Effector CD8-positive, alpha-beta T cell (primary cell): ENCODE data around the gene RER1.

ENCODE experiments used
- DNase-seq: peaks from one replicate; lab custom pipeline; 2025; lab: John Stamatoyannopoulos, UW

Gene RER1

GRCh38 chr1:2389644-2390043 lies 2.0 kb upstream of the RER1 start:
- DNase-seq: no peak

- DNase-seq: no peak
Measured at GRCh38 chr1:2391931-2392509, 379 bp downstream of the RER1 start.

DNA sequence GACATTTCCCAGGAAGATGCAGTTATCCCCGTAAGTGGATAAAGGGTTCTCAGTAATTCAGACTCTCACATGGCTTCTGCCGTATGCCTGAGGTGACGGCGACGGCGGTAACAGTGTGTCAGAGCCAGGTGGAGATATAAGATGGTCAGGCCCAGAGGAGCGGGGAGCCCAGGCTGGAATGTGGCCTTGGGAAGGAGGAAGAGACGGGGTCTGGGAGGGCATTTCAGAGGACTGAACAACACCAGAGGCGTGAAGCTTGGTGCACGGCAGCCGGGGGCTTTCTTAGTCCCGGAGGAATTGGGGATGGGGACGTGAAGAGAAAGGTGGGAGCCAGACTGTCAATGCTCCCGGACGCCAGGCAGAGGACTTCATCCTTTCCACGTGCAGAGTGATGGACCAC lies 1.0 kb downstream of the RER1 start:
- DNase-seq: no peak

- no peak for DNase-seq
Measured at GRCh38 chr1:2393471-2393877, 1.8 kb downstream of the RER1 start.

GRCh38 chr1:2394220-2394619 lies 2.6 kb downstream of the RER1 start:
- no peak for DNase-seq

- DNase-seq: no peak
Measured at GRCh38 chr1:2394761-2395160, 3.1 kb downstream of the RER1 start.

- DNase-seq: no peak
Measured at GRCh38 chr1:2395245-2395644, 3.6 kb downstream of the RER1 start.

DNA sequence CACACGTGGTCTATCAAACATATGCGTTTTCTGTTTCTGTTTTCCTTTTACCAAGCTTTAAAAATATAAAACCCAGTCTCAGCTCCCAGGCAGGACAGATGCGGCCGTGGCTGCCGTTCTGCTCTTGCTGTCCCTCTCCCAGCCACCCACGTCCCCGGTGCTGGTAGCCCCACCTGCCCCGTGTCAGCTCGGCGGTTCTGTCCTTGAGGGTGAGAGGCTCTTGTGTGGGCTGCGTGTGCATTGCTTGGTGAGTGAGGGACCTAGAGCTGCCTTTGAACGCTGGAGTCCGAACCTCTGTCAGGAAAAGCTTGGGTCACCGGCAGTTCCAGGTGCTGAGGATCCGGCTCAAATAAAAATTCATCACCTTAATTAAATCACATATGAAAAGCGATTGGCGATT lies 4.4 kb downstream of the RER1 start:
- no peak for DNase-seq

DNA sequence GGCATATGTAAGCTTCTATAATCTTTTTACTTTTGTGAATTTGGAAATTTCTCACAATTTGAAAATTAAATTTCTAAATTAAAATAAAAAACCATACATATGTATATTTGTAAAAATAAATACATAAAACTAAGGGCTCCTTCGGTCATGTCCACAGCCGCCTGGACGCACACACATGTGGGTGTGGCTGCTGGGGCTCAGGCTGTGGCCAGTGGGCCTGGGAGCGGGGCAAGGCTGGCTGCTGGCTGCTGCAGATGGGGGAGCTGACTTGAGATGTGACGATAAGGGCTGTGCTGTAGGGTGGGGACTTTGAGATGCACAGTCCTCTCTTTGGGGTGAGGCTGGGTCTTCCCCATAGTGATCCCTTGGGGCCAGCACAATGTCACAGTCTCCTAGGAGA lies 4.8 kb downstream of the RER1 start:
- DNase-seq: no peak

- no peak for DNase-seq
Measured at GRCh38 chr1:2397007-2397679, 5.5 kb downstream of the RER1 start.

- DNase-seq: no peak
Measured at GRCh38 chr1:2398871-2399270, 7.2 kb downstream of the RER1 start.

- no peak for DNase-seq
Measured at GRCh38 chr1:2399890-2400575, 8.4 kb downstream of the RER1 start.

- no peak for DNase-seq
Measured at GRCh38 chr1:2400576-2400909, 8.9 kb downstream of the RER1 start.

DNA sequence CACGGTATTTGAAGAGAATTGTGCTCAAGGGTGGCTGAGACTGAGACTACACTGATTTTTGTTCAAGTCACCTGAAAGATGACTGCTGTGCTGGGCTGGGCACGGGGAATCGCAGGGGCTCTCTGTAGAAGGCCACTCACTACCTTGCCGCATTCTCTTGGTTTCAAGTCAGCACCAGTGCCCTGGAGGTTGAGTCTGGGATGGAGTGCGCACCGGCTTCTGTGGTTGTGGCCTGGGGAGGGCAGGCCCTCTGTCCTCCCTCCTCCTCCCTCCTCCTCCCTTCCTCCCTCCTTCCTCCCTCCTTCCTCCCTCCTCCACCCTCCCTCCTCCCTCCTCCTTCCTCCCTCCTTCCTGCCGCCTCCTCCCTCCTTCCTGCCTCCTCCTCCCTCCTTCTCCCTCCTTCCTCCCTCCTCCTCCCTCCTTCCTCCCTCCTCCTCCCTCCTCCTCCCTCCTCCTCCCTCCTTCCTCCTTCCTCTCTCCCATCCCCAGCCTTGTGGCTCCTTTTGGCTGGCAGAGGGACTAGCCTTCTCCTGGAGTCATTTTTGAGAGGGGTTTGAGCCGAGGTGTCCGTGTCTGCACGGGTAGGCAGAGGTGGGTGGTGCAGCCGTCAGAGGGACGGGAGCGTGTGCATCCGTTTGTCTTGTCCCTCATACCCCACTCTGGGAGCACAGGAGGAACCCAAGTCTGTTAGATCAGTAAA lies 9.5 kb downstream of the RER1 start:
- no peak for DNase-seq

GRCh38 chr1:2402420-2402819 lies 10.8 kb downstream of the RER1 start:
- DNase-seq: no peak

DNA sequence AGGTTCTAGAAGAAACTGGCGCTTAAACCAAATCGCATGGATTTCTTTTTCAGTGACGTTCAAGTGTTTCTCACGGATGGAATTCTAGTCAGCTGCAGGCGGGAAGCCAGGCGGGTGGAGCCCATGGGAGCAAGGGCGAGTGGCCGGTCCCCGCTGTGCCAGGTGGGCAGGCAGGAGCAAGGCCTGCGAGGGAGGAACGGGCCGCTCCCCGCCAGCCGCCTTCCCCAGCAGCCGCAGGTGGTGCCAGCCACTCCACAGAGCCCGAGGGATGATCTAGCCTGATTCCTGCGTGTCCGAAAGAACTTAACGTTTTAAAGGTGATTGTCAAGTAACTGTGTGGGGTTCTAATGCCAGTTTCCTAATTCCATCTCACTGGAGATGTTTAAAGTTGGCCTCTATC lies 11.6 kb downstream of the RER1 start:
- DNase-seq: no peak

DNA sequence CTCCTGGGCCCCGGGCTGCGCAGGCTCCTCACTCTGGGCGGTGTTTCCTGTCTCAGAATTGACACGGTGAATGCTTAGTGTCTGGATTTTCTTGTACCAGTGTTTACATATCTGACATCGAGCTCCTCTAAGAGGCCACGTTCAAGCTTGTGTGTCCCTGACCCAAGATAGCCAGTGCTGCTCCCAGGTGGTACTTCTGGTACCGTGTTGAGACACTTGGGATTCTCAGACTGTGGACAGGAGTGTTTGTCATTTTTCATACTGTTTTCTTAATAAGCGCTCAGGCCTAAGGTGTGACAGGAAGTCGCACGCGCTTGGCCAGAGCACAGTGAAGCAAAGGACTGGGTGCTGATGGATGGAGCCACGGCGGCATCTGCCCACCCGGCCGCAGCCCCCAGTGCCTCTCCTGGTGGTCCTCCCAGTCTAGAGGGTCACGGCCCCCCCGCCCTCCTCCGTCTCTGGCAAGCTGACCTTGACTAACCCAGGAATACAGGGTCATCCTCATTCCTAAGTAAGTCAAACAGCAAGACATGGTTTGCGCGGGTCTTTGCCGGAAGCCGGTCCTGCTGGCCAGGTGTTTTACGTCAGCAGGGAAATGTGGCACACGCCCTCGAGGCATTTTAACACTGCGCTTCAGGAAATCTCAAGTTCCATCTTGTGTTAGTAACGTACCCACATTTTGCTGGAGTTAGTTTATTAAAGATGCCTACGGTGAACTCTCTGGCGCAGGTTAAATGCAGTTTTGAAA lies 12.7 kb downstream of the RER1 start:
- no peak for DNase-seq

GRCh38 chr1:2404890-2405511 lies 13.4 kb downstream of the RER1 start:
- DNase-seq: no peak

- DNase-seq: no peak
Measured at GRCh38 chr1:2405588-2406295, 14.1 kb downstream of the RER1 start.

GRCh38 chr1:2406451-2407041 lies 14.9 kb downstream of the RER1 start:
- no peak for DNase-seq
